HFFc6 (cell line): ENCODE results near the gene BCAS1. TPM values are rescaled to one million over a fixed set of nuclear protein-coding genes. Genes with fewer than 3 reads are reported as not detected.

Experiments used
- DNase-seq: peaks from one replicate; pipeline ENCODE4 v3.0.0-alpha.2; 2018
- H3K27ac Mint-ChIP-seq: 2 replicates; pipeline ENCODE4 v1.8.0; 2020; ENCODE audit warnings: mild to moderate bottlenecking, mixed read lengths
- H3K27me3 Mint-ChIP-seq: 2 replicates; pipeline ENCODE4 v1.8.0; 2021; ENCODE audit warnings: mild to moderate bottlenecking, moderate library complexity, mixed read lengths; ENCODE audit not compliant: insufficient read depth
- H3K36me3 Mint-ChIP-seq: 2 replicates; pipeline ENCODE4 v1.8.0; 2021; ENCODE audit warnings: low read depth, mixed read lengths
- H3K4me1 Mint-ChIP-seq: 2 replicates; pipeline ENCODE4 v1.8.0; 2020; ENCODE audit warnings: low read depth, mixed read lengths
- H3K4me3 Mint-ChIP-seq: 2 replicates; pipeline ENCODE4 v1.8.0; 2020; ENCODE audit warnings: mild to moderate bottlenecking, moderate library complexity, mixed read lengths
- H3K9me3 Mint-ChIP-seq: 2 replicates; pipeline ENCODE4 v1.8.0; 2020; ENCODE audit warnings: mild to moderate bottlenecking, mixed read lengths
- total RNA-seq, 6 experiments: library from RNA; stranded (reverse); fragmentation: NEBNext Ultra II Directional; extraction: Animal tissue kit (Norgen Biotek cat#: 25700); gene quantifications; 2 replicates in 1 of 6; 3 replicates in 5 of 6; pipeline ENCODE4 v1.2.3, GENCODE V29; 2021
- TF ChIP-seq, protein P1 (sequence below): fragments of 200-600 bp; sonication (generic); IDR thresholded peaks from 2 replicates; pipeline ENCODE4 v1.5.0; 2021; ENCODE audit warnings: antibody characterized with exemption, mild to moderate bottlenecking

The BCAS1 gene
- total RNA-seq, 6 experiments from 2014 or later, result 0.07 TPM; not detected in 5

DNA sequence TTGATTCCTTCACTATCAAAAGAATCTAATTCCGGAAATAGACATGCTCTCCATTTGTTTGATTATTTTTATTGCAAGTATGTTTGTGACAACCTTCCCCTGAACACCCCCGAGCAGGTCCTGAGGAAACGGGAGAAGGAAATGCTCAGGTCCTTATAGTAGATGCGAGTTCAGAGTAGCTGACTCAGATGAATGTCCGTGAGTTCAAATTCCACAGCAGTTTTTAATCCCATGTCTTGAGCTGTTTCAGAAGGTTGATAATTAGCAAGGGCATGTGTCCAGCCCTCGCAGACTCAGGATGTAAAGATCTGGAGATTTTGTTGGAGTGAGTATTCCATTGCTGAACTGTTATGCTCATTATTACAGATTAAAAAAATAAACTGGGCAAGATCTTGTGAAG lies 169.3 kb downstream of the BCAS1 start:
- peak; percentile 87 for DNase-seq
- Mint-ChIP-seq H3K4me1 (peaks cover 83% of the 10 kb centered on the region), H3K27ac (peak overlapping the region; percentile 92), H3K36me3 (peaks cover 4% of the 10 kb centered on the region; the same call in 1 of the 2 replicates), H3K4me3 (peak overlapping the region; percentile 72), H3K9me3 (no peaks in the 10 kb centered on the region), H3K27me3 (no peaks in the 10 kb centered on the region; the same call in 1 of the 2 replicates)
- TF ChIP-seq, protein P1, sequence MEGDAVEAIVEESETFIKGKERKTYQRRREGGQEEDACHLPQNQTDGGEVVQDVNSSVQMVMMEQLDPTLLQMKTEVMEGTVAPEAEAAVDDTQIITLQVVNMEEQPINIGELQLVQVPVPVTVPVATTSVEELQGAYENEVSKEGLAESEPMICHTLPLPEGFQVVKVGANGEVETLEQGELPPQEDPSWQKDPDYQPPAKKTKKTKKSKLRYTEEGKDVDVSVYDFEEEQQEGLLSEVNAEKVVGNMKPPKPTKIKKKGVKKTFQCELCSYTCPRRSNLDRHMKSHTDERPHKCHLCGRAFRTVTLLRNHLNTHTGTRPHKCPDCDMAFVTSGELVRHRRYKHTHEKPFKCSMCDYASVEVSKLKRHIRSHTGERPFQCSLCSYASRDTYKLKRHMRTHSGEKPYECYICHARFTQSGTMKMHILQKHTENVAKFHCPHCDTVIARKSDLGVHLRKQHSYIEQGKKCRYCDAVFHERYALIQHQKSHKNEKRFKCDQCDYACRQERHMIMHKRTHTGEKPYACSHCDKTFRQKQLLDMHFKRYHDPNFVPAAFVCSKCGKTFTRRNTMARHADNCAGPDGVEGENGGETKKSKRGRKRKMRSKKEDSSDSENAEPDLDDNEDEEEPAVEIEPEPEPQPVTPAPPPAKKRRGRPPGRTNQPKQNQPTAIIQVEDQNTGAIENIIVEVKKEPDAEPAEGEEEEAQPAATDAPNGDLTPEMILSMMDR, result no peak

DNA sequence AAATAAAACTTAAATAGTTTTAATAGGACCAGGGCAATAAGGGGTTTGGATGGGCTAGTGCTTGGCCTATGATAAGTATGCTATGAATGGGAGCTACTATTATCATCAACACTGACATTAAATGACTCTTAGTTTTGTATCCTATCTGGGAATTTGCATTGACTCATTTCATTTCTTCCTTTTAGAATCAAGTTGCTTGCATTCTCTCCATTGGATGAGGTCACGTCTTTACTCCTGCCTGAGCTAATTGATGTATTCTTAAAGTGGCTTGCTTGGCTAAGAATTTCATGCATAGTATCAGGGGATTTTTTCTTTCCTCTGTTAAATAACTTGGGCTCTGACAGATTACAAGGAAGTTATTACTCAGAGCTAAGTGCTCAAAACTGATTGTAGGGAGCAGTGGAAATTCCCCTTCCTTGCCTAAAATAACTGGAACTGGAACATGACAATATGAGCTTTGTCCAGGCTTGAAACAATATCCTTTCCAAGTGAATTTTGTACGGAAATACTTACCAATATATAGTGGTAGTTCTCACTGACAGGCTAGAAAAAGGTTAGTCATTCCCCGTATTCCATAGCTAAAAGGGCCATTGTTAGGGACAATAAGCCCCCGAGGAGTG lies 169.9 kb downstream of the BCAS1 start:
- Mint-ChIP-seq H3K4me3 (peak overlapping the region; percentile 72), H3K27ac (peak overlapping the region; percentile 92), H3K27me3 (no peaks in the 10 kb centered on the region; the same call in 1 of the 2 replicates), H3K4me1 (peaks cover 80% of the 10 kb centered on the region), H3K36me3 (peaks cover 4% of the 10 kb centered on the region; the same call in 1 of the 2 replicates), H3K9me3 (no peaks in the 10 kb centered on the region)
- TF ChIP-seq, protein P1, result no peak
- DNase-seq, result peak; percentile 88

DNA sequence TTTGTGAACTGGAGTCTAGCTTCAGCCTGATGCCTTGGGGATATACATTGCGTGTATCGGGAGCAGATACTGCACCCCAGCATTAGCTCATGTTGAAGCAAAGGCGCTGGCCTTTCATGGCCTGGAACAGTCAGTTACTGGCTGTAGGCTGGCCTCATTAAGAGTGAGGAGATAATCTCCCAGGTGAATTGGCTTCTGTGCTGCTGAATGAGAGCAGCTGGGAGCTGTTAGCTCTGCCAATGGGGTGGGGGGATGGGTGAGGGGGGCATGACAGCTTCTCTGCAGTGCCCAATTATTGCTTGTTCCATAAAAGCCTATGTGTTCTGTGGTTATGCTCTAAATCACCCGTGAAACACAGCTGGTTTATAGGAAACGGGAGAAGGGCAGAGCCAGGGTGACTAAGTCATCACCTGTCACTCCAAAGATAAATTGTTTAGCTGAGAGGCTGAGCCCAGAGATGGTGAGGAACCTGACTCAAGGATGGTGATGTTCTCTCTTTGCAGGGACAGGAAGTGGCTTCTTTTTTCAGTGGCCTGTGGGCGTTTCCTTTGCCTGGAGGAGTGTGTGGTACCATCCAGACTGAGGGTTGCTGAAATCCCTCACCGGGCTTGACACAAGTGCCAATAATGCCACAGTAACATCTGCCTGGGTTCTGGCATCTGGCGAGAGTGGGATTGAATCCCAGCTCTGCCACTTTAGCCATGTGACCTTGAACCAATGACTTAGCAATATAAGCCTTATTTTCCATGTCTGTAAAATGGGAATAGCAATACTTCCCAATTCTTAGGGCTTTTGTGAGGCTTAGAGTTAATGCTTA lies 170.8 kb downstream of the BCAS1 start:
- TF ChIP-seq, protein P1, result no peak
- Mint-ChIP-seq H3K27me3 (no peaks in the 10 kb centered on the region; the same call in 1 of the 2 replicates), H3K4me3 (no peak overlapping the region; the same call in 1 of the 2 replicates), H3K27ac (peak overlapping the region; percentile 92), H3K36me3 (no peaks in the 10 kb centered on the region), H3K4me1 (peaks cover 82% of the 10 kb centered on the region), H3K9me3 (no peaks in the 10 kb centered on the region)
- peak; percentile 83 for DNase-seq

DNA sequence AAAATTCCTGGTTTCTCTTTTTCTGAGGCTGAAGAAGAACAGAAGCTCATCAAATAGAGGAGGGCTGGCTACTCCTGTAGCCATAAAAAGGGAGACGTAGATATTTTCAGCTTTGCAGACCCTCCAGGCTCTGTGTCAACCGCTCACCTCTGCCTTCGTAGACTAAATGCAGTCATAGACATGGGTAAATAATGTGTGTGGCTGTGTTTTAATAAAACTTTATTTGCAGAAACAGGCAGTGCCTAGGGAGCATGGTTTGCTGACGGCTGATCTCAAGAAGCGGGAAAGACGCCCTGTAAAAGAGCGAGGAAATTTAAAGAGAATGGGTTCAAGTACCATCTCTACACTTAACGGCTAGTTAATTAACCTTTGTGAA lies 171.8 kb downstream of the BCAS1 start:
- H3K27ac Mint-ChIP-seq, result peak overlapping the region; percentile 92
- DNase-seq, result no peak
- H3K27me3 Mint-ChIP-seq, result no peaks in the 10 kb centered on the region; the same call in 1 of the 2 replicates
- H3K4me1 Mint-ChIP-seq, result peaks cover 83% of the 10 kb centered on the region
- TF ChIP-seq, protein P1, result no peak
- no peaks in the 10 kb centered on the region for H3K9me3 Mint-ChIP-seq
- H3K36me3 Mint-ChIP-seq, result no peaks in the 10 kb centered on the region
- peak overlapping the region; percentile 63 for H3K4me3 Mint-ChIP-seq

DNA sequence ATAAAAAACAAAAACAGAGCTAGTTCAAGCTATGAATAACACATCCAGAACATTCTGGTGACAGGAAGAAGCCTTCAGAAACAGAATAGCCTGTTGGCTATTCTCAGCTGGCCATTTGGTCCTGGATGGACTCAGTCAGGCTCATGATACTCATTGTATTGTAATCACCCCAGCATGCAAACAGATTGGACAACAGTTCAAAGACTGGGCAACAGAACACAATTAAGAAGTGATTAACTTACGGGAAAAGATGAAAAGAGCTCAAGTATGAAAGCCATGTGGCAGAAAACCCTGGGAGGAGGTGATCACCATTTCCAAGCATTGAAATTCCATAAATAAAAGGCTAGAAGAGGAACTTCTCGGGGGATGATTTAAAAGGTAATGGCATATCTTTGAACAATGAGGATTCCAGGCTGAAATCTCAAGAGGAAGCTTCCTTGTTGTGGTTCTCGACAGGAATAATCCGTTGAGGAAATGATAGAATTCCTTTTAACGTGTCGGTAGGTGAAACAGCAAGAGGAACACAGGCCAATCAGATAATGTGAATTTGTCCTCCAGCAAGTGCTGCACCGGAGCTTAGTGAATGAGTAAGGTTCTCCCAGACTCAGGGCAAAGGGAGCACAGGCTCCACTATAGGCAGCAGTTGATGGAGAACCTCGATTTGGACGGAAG lies 172.4 kb downstream of the BCAS1 start:
- peak; percentile 52 for DNase-seq
- Mint-ChIP-seq H3K36me3 (no peaks in the 10 kb centered on the region), H3K4me3 (peak overlapping the region; percentile 63), H3K27me3 (no peaks in the 10 kb centered on the region; the same call in 1 of the 2 replicates), H3K27ac (peak overlapping the region; percentile 92), H3K4me1 (peaks cover 83% of the 10 kb centered on the region), H3K9me3 (no peaks in the 10 kb centered on the region)
- TF ChIP-seq, protein P1, result no peak
